EL (cell line): ENCODE data around the gene PAPLN.
A peak's percentile ranks its signal among the peaks of the same experiment; 100 is the strongest.

Source experiments
- DNase-seq: peaks from one replicate; pipeline ENCODE4 v3.0.0-alpha.2; 2016

Gene PAPLN

GRCh38 chr14:73262427-73263183 is 25.3 kb downstream of the PAPLN start:
- DNase-seq, result no peak

- no peak for DNase-seq
Measured at GRCh38 chr14:73263606-73264005, 26.3 kb downstream of the PAPLN start.

DNA sequence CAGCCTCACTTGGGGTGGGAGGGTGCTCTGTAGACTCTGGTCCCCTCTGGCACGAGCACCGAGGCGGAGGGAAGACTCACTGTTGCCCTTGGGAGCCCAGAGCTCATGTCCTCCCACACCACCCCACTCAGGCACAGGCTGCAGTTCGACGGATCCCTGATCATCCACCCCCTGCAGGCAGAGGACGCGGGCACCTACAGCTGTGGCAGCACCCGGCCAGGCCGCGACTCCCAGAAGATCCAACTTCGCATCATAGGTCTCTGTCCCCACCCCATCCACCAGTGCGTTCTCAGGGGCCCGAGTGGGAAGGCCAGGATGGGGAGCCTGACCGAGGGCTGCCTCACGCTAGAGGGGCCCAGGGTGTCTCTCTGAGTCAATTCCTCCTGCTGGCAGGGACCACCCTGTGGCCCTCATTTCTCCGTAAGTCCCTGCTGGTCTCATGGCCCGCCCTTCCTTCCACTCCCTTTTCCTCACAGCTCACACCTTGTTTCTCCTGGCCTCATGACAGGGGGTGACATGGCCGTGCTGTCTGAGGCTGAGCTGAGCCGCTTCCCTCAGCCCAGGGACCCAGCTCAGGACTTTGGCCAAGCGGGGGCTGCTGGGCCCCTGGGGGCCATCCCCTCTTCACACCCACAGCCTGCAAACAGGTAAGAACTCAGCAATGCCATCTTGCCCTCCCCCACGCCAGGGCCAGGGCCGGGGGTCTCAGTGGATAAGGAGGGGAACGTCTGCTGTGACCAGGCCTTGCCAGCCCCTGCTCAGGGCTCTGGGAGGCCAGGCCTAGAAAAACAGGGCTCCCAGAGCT is 27.0 kb downstream of the PAPLN start:
- no peak for DNase-seq

DNA sequence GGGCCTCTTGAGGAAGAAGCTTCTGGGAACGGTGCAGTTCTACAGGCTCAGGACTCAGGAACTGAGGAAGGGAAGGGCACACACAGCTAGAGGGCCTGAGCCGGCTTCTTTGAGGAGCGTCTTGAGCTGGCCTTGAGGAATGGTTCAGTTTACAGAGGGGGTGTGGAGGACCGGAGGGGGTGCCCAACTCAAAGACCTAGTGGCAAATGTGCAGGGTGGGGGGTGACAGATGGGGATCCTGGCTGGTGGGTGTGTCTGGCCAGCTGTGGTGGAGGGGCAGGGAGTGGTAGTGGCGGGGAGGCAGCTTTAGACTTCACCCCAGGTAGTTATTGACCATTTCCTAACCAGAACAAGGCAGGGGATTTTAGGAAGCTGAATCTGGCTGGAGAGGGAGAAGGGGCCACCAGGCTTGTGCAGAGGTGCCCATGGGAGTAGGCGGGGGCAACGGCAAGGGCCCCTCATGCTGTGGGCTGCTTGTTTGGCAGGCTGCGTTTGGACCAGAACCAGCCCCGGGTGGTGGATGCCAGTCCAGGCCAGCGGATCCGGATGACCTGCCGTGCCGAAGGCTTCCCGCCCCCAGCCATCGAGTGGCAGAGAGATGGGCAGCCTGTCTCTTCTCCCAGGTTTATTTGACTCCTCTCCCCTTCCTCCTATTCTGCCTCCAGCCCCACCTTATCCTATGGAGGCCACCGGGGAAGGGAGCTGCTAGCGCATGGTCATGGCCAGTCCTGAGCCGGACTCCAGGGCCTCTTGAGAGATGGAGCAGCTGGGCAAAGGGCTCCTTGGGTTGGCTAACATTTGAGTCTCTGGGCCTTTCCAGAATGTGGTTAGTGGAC is 27.8 kb downstream of the PAPLN start:
- DNase-seq, result no peak

- DNase-seq, result no peak
Measured at GRCh38 chr14:73265721-73266046, 28.4 kb downstream of the PAPLN start.

DNA sequence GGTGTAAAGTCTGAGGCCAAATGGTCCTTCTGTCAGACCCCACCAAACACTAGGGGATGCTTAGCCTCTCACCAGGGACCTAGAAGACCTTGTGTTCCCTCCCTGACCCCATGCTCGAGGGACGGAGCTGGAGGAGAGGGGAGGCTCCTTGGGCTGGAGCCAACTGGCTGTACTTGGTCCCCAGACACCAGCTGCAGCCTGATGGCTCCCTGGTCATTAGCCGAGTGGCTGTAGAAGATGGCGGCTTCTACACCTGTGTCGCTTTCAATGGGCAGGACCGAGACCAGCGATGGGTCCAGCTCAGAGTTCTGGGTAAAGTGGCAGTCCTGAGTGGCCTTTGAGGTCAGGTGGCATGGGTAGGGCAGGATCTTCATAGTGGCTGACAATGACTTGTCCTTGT is 29.0 kb downstream of the PAPLN start:
- DNase-seq, result no peak

- no peak for DNase-seq
Measured at GRCh38 chr14:73267474-73267873, 30.2 kb downstream of the PAPLN start.

GRCh38 chr14:73269729-73270531 is 32.6 kb downstream of the PAPLN start:
- DNase-seq, result peak; percentile 39

DNA sequence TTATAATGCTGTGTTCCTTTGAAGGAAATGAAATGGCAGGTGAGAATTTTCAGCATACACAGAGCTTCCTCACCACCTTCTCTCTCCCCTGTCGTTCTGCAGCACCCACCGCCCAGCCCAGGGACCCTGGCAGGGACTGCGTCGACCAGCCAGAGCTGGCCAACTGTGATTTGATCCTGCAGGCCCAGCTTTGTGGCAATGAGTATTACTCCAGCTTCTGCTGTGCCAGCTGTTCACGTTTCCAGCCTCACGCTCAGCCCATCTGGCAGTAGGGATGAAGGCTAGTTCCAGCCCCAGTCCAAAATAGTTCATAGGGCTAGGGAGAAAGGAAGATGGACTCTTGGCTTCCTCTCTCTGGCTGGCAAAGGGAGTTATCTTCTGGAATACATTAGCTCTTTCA is 35.1 kb downstream of the PAPLN start:
- no peak for DNase-seq

GRCh38 chr14:73273799-73274198 is 36.5 kb downstream of the PAPLN start:
- DNase-seq, result no peak

- DNase-seq, result no peak
Measured at GRCh38 chr14:73276836-73277235, 39.5 kb downstream of the PAPLN start.

DNA sequence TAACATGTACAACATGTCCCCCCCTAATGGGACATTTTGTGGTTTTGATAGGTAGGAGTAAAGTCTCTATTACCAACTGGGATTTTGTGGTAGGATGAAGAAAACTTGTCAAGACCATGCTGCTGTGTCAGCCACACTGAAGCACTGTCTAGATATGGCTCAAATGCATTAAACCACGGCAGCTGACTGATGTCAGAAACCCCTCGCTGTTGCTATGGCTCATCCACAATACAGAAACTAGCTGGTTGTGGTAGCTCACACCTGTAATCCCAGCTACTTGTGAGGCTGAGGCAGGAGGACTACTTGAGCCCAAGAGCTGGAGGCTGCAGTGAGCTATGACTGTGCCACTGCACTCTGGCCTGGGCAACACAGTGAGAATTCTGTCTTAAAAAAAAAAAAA is 40.1 kb downstream of the PAPLN start:
- DNase-seq, result no peak

- DNase-seq, result no peak
Measured at GRCh38 chr14:73280903-73281302, 43.6 kb downstream of the PAPLN start.

DNA sequence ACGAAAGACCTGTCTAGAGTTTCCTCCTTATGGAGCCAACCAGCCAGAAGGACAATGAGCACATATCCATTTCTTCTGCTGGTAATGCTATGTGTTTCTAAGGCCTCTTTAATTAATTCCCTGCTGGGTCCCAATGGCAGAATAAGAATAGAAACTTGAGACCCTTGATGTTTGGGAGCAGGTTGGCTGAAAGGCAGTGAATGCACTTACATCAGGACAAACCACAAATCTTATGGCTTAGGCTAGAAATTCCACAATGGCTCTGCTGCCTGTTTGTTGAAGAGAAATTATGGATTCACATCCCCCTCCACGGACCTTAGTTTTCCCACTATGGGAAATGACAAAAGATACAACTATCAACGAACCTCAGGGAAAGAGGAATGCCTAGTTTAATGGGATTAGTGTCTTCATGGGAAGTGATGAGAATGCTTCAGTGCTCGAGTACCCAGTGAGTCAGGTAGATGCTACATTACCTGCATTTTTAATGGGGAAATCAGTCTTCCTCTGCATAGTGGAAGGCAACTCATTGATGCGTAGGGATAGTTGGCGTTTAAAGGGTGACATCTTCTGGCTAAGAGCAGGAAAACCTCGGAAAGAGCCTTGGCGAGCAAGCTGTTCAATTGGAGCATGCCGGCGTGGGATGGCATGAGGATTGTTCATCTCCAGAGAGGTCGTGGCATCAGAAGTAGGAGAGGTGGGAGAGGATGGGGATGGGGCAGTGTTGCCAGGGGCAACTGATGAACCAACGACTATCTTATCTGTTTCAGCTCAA is 46.5 kb downstream of the PAPLN start:
- no peak for DNase-seq

DNA sequence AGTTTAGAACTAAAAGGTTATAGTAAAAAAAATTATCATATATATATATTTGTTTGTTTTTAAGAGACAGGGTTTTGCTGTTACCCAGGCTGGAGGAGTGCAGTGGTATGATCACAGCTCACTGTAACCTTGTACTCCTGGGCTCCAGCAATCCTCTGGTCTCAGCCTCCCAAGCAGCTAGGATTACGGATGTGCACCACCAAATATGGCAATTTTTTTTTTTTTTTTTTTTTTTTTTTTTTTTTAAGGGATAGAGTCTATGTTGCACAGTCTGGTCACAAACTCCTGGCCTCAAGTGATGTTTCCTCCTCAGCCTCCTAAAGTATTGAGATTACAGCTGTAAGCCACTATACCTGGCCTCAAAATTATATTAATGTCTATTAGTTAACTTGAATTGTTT is 48.7 kb downstream of the PAPLN start:
- no peak for DNase-seq

DNA sequence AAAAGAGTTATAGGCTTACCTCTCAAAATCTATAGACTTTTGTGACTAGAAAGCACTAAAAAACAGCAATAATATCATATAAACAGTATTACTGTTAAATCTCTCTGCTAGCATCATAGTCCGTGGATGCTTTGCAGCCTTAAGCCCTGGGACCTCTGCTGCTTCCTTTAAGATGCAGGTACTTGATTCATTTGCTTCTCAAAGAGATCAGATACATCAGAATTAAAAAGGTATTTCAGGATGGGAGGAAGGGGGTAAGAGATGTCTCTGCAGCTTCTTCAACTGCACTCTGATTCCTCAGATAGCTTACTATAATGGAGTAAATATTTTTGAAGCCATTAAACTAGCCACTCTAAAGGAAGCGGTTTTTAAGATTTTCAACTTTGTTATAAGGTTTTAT is 49.3 kb downstream of the PAPLN start:
- DNase-seq, result no peak

DNA sequence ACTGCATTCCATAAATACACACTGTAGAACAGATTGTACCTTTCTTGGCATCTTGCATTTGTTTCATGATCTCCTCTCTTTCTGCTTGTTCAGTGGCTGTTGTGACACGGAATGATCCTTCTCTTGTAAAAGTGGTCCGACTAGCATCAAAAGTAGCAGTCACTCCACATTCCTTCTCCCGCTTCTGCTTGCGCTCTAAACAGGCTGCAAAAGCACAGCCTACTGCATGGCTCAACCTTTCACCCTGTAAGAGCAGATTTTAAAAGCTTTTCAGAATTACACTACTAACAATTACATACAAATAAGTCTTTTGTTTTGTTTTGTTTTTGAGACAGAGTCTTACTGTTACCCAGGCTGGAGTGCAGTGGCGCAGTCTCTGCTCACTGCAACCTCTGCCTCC is 49.8 kb downstream of the PAPLN start:
- DNase-seq, result no peak

DNA sequence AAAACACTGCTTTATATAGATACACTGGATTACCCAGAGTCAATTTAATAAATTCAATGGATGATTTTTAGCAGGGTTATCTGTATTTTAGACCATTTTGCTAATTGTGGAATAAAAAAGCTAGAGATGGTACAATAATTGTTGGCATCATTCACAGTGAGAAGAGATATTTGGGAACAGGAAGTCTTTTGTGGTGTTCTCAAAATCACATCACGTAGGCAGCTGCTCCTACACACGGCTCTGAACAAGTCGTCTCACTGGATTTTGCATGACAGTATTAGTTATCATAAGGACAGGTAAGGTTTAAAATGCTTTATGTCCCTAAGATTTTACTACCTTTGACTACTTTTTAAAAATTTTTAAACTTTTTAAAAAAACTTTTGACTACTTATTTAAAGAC is 52.0 kb downstream of the PAPLN start:
- no peak for DNase-seq

GRCh38 chr14:73289729-73290128 is 52.4 kb downstream of the PAPLN start:
- peak; percentile 17 for DNase-seq

GRCh38 chr14:73290279-73290678 is 53.0 kb downstream of the PAPLN start:
- DNase-seq, result no peak

DNA sequence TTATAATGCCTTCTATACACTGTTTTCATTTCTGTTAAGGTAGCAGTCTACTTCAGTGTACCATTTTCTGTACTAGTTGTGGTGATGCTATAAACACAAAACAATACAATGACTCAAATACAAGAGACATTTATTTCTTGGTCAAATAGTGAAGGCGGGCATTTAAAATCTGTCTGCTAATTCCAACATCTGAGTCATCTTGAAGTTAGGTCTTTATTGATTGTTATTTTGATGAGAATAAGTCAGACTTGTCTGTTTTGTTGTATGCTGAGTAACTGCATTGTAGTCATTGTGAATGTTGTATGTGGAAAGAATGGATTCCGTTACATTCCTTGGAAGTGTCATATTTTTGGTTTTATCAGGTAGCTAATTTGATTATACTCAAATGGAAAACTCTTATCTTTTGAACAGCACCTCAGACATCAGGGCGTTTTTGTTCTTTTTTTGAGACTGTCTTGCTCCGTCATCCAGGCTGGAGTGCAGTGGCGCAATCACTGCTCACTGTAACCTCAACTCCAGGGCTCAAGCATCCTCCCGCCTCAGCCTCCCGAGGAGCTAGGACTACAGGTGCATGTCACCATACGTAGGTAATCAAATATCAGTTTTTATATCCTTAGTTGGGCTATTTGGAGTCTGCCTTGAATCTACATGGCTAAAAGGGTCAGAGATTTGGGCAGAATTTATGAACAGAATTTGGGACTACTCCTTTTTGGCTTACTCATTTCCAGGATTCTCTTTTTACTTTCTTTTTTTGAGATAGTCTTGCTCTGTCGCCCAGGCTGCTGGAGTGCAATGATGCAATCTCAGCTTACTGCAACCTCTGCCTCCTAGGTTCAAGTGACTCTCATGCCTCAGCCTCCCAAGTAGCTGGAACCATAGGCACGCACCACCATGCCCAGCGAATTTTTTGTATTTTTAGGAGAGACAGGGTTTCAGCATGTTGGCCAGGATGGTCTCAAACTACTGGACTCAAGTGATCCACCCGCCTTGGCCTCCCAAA is 56.8 kb downstream of the PAPLN start:
- no peak for DNase-seq
